Erythroblast (primary cell): ENCODE measurements around the gene BLACAT1.

ENCODE experiments used
- GATA1 ChIP-seq: IDR thresholded peaks from 2 replicates; pipeline ENCODE4 v1.6.1; 2011; ENCODE audit warnings: low read depth, mild to moderate bottlenecking, control low read depth, low read length, moderate library complexity
- POLR2A ChIP-seq: IDR thresholded peaks from 2 replicates; pipeline ENCODE4 v1.6.1; 2011; ENCODE audit warnings: mild to moderate bottlenecking, low read length

- TF ChIP-seq POLR2A, result no peak
- no peak for TF ChIP-seq GATA1
These were observed 15.1 kb downstream of the BLACAT1 start for GRCh38 chr1:205440476-205441317.
